WTC11 (cell line): Measurements from ENCODE around the gene WDR7. TPM values are rescaled to one million over a fixed set of nuclear protein-coding genes. Genes with fewer than 3 reads are reported as not detected.

Source experiments
- ATAC-seq: fragments of 200-7000 bp; cut with Tn5 transposase; 2 replicates; pipeline ENCODE4 v1.10.0; 2021; ENCODE audit warnings: mild to moderate bottlenecking, moderate library complexity
- CTCF ChIA-PET: fragments of 300-600 bp; sonication (Branson Sonifier 250); formaldehyde crosslinking; loops from one replicate; lab custom pipeline; 2021; ENCODE audit warnings: antibody characterized with exemption; lab: Charles Lee
- POLR2A ChIA-PET: fragments of 350-600 bp; sonication (Branson Sonifier 250); formaldehyde crosslinking; loops from one replicate; lab custom pipeline; 2021; ENCODE audit warnings: antibody characterized with exemption; lab: Charles Lee
- DNase-seq: peaks from one replicate; pipeline ENCODE4 v3.0.0; 2021; ENCODE audit warnings: low spot score
- H3K27ac Mint-ChIP-seq: 2 replicates; pipeline ENCODE4 v1.8.0; 2021; ENCODE audit warnings: mixed read lengths
- H3K27me3 Mint-ChIP-seq: 2 replicates; pipeline ENCODE4 v1.8.0; 2021; ENCODE audit warnings: low read depth, mild to moderate bottlenecking, moderate library complexity, mixed read lengths
- H3K36me3 Mint-ChIP-seq: 2 replicates; pipeline ENCODE4 v1.8.0; 2021; ENCODE audit warnings: mixed read lengths
- H3K4me1 Mint-ChIP-seq: 2 replicates; pipeline ENCODE4 v1.8.0; 2022; ENCODE audit warnings: mixed read lengths
- H3K4me3 Mint-ChIP-seq: 2 replicates; pipeline ENCODE4 v1.8.0; 2021; ENCODE audit warnings: mild to moderate bottlenecking, moderate library complexity, mixed read lengths
- H3K9me3 Mint-ChIP-seq: 2 replicates; pipeline ENCODE4 v1.8.0; 2021; ENCODE audit warnings: mixed read lengths
- CREB1 ChIP-seq: sonication (generic); formaldehyde crosslinking; IDR thresholded peaks from 2 replicates; pipeline ENCODE4 v1.8.0; 2023; ENCODE audit warnings: mild to moderate bottlenecking, missing genetic modification reagents
- ESRRA ChIP-seq: sonication (generic); formaldehyde crosslinking; IDR thresholded peaks from 2 replicates; pipeline ENCODE4 v1.8.1; 2022; ENCODE audit warnings: mild to moderate bottlenecking, missing genetic modification reagents, borderline replicate concordance
- JAZF1 ChIP-seq: fragments of 250-450 bp; sonication (Bioruptor Pico); IDR thresholded peaks from 2 replicates; pipeline ENCODE4 v1.9.0; 2021; ENCODE audit warnings: moderate library complexity, mild to moderate bottlenecking, inconsistent platforms
- KAT7 ChIP-seq: sonication (generic); formaldehyde crosslinking; IDR thresholded peaks from 2 replicates; pipeline ENCODE4 v1.8.1; 2023; ENCODE audit warnings: missing genetic modification reagents, mild to moderate bottlenecking, borderline replicate concordance
- NR2C2 ChIP-seq: sonication (generic); formaldehyde crosslinking; IDR thresholded peaks from 2 replicates; pipeline ENCODE4 v1.8.0; 2022; ENCODE audit warnings: mild to moderate bottlenecking, missing genetic modification reagents
- SMAD3 ChIP-seq: sonication (generic); formaldehyde crosslinking; IDR thresholded peaks from 2 replicates; pipeline ENCODE4 v1.8.0; 2022; ENCODE audit warnings: missing genetic modification reagents, mild to moderate bottlenecking, borderline replicate concordance
- SMAD4 ChIP-seq: sonication (generic); formaldehyde crosslinking; IDR thresholded peaks from 2 replicates; pipeline ENCODE4 v1.8.0; 2022; ENCODE audit warnings: mild to moderate bottlenecking, missing genetic modification reagents
- TEAD1 ChIP-seq: sonication (generic); formaldehyde crosslinking; IDR thresholded peaks from 2 replicates; pipeline ENCODE4 v1.8.0; 2022; ENCODE audit warnings: mild to moderate bottlenecking, missing genetic modification reagents
- TEAD4 ChIP-seq: sonication (generic); formaldehyde crosslinking; IDR thresholded peaks from 2 replicates; pipeline ENCODE4 v1.8.0; 2022; ENCODE audit warnings: mild to moderate bottlenecking, missing genetic modification reagents
- ZBTB21 ChIP-seq: sonication (generic); formaldehyde crosslinking; IDR thresholded peaks from 2 replicates; pipeline ENCODE4 v1.8.1; 2023; ENCODE audit warnings: mild to moderate bottlenecking, missing genetic modification reagents, borderline replicate concordance
- ZNF219 ChIP-seq: sonication (generic); formaldehyde crosslinking; IDR thresholded peaks from 2 replicates; pipeline ENCODE4 v1.8.0; 2023; ENCODE audit warnings: missing genetic modification reagents, mild to moderate bottlenecking, borderline replicate concordance
- ZNF416 ChIP-seq: fragments of 250-450 bp; sonication (Bioruptor Pico); IDR thresholded peaks from 2 replicates; pipeline ENCODE4 v1.9.0; 2021; ENCODE audit warnings: mild to moderate bottlenecking, inconsistent platforms
- total RNA-seq: library from RNA; stranded (reverse); gene quantifications from 3 replicates; pipeline ENCODE4 v1.2.3, GENCODE V29; 2021
- TF ChIP-seq, protein P1 (sequence below): fragments of 250-450 bp; sonication (Bioruptor Pico); conservative IDR thresholded peaks from 2 replicates; pipeline ENCODE4 v1.9.0; 2021; ENCODE audit warnings: mild to moderate bottlenecking
- TF ChIP-seq, protein P2 (sequence below): sonication (generic); formaldehyde crosslinking; IDR thresholded peaks from 2 replicates; pipeline ENCODE4 v1.8.1; 2023; ENCODE audit warnings: mild to moderate bottlenecking, missing genetic modification reagents
- TF ChIP-seq, protein P3 (sequence below): sonication (generic); formaldehyde crosslinking; IDR thresholded peaks from 2 replicates; pipeline ENCODE4 v1.8.0; 2023; ENCODE audit warnings: mild to moderate bottlenecking, missing genetic modification reagents
- TF ChIP-seq, protein P4 (sequence below): sonication (generic); formaldehyde crosslinking; IDR thresholded peaks from 2 replicates; pipeline ENCODE4 v1.8.1; 2022; ENCODE audit warnings: mild to moderate bottlenecking, missing genetic modification reagents, moderate library complexity, borderline replicate concordance
- TF ChIP-seq, protein P5 (sequence below): sonication (generic); formaldehyde crosslinking; IDR thresholded peaks from 2 replicates; pipeline ENCODE4 v1.8.0; 2022; ENCODE audit warnings: mild to moderate bottlenecking, missing genetic modification reagents
- TF ChIP-seq, protein P6 (sequence below): fragments of 250-450 bp; sonication (Bioruptor Pico); IDR thresholded peaks from 2 replicates; pipeline ENCODE4 v1.9.0; 2021; ENCODE audit warnings: moderate library complexity, mild to moderate bottlenecking, inconsistent platforms, borderline replicate concordance
- TF ChIP-seq, protein P7 (sequence below): fragments of 250-450 bp; sonication (Bioruptor Pico); IDR thresholded peaks from 2 replicates; pipeline ENCODE4 v2.1.2; 2022; ENCODE audit warnings: mild to moderate bottlenecking, moderate library complexity

Gene WDR7
- total RNA-seq, 1 experiment from 2014 or later = 12.2 TPM

DNA sequence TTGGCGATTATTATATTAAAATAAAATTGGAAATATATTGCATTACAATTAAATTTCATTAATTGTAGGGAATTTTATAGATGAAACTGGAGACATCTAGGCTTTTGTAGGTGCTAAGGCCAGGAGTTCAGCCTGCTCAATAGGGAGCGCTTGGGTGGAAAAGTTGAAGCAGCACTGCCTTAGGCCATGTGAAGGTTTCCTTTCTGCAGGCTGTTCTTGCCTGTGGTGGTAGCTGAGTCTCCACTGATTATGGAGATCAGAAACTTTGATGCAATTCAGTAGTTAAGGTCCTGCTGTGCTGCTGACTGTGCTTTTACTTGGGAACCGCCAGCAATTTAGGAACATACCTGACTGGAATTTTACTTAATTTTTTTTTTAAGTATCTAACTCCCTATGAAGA is 315.9 kb downstream of the WDR7 start (continued):
- TF ChIP-seq, protein P1, sequence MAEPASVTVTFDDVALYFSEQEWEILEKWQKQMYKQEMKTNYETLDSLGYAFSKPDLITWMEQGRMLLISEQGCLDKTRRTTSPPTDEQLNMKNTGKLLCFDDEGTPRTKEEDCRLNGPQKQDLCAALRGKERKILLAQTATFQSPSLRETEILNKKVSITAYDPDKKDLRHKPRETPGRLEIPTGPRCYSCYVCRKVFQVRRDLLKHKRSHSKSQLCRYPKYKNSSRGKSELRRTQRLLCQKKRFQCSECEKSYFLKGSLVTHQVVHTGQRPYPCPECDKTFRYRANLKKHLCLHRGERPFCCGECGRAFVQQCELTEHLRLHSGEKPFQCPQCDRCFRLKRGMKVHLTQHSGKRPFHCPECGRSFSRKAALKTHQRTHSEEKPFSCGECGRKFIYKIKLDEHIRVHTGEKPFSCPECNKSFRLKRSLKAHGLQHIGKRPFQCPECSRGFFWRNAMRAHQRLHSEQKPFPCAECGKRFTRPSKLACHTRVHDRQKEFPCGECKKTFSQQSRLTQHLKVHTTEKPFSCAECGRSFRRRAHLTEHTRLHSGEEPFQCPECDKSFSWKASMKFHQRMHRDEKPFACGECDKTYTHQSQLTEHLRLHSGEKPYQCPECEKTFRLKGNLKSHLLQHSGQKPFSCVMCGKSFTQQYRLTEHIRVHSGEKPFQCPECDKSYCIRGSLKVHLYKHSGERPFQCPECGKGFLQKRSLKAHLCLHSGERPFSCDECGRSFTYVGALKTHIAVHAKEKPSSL = no peak

DNA sequence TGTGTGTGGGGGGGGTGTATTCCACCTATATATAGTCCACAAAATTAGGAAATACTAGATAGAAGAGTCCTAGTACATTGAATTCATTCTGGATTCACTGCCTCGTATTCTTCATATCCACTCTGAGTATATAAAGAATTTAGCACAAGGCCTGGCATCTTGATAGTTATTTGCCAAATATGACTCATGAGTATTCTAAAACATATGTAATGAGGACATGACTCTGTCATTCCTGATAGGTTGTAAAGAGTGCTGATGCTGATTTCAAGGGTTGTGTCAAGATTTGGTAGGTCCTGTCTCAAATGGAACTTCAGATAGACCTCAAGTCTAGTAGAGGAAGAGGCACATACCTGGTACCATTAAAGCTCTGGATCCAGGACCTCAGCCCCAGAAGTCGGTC is 322.3 kb downstream of the WDR7 start:
- Mint-ChIP-seq H3K36me3 (no peaks in the 10 kb centered on the region), H3K4me3 (no peak overlapping the region), H3K27ac (no peak overlapping the region), H3K27me3 (no peaks in the 10 kb centered on the region), H3K9me3 (no peaks in the 10 kb centered on the region), H3K4me1 (peaks cover 9% of the 10 kb centered on the region)
- no peak for DNase-seq
- TF ChIP-seq KAT7 (no peak), ZNF219 (CRISPR knock-in tag) (no peak), SMAD4 (CRISPR knock-in tag) (no peak), NR2C2 (CRISPR knock-in tag) (no peak), JAZF1 (CRISPR knock-in tag) (no peak)
- ChIA-PET POLR2A (no interaction called here), CTCF (no interaction called here)
- ATAC-seq = no peak

DNA sequence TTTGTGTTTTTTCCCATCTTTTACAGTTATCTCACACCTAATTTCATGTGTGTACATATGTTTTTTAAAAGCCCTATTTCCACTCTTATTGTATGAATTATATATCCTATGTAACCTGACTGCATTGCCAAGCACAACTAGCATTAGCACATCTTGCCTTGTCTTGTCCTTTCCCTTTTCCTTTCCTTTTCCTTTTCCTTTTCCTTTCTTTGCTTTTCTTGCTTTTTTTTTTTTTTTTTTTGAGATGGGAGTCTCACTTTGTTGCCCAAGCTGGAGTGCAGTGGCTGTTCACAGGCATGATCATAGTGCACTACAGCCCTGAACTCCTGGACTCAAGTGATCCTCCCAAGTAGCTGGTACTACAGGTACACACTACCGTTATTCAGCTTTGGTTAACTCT is 323.0 kb downstream of the WDR7 start:
- ChIA-PET CTCF (interaction anchor here (0.8 kb wide), 1 partner anchor 197 kb away, joined by 3 read pairs; no protein-coding TSS in a partner anchor), POLR2A (no interaction called here)
- Mint-ChIP-seq H3K9me3 (no peaks in the 10 kb centered on the region), H3K27me3 (no peaks in the 10 kb centered on the region), H3K36me3 (no peaks in the 10 kb centered on the region), H3K27ac (no peak overlapping the region), H3K4me3 (no peak overlapping the region), H3K4me1 (peaks cover 9% of the 10 kb centered on the region)
- TF ChIP-seq, protein P2, sequence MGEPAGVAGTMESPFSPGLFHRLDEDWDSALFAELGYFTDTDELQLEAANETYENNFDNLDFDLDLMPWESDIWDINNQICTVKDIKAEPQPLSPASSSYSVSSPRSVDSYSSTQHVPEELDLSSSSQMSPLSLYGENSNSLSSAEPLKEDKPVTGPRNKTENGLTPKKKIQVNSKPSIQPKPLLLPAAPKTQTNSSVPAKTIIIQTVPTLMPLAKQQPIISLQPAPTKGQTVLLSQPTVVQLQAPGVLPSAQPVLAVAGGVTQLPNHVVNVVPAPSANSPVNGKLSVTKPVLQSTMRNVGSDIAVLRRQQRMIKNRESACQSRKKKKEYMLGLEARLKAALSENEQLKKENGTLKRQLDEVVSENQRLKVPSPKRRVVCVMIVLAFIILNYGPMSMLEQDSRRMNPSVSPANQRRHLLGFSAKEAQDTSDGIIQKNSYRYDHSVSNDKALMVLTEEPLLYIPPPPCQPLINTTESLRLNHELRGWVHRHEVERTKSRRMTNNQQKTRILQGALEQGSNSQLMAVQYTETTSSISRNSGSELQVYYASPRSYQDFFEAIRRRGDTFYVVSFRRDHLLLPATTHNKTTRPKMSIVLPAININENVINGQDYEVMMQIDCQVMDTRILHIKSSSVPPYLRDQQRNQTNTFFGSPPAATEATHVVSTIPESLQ = no peak
- no peak for TF ChIP-seq KAT7
- TF ChIP-seq ESRRA (CRISPR knock-in tag) = no peak
- no peak for TF ChIP-seq CREB1 (CRISPR knock-in tag)
- ATAC-seq (no peak), DNase-seq (no peak)

DNA sequence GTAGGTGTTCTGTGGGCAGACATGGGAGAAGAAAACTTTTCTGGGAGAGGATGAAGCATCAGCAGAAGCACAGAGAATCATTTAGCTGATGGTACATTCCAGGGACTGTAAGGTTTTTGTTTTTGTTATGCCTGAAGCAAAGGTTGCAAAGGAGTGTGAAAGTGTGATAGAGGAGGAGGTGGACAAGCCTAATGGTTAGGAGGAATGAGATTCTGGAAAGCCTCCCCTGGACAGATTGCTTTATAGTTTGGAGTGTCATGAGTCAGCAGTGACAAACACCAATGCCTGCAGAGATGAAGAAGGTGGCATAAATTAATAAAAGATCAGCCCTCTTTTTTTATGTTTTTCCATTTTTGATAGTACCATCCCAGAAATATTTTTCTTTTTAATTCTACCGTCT is 324.1 kb downstream of the WDR7 start:
- ChIA-PET POLR2A (no interaction called here), CTCF (no interaction called here)
- H3K27me3 Mint-ChIP-seq = no peaks in the 10 kb centered on the region
- no peak overlapping the region for H3K4me3 Mint-ChIP-seq
- peaks cover under 1% of the 10 kb centered on the region for H3K9me3 Mint-ChIP-seq
- DNase-seq (no peak), ATAC-seq (no peak)
- TF ChIP-seq SMAD3 (no peak), TEAD1 (no peak), ZBTB21 (CRISPR knock-in tag) (no peak), ZNF416 (CRISPR knock-in tag) (no peak), TEAD4 (CRISPR knock-in tag) (no peak), SMAD4 (CRISPR knock-in tag) (no peak)
- TF ChIP-seq, protein P3, sequence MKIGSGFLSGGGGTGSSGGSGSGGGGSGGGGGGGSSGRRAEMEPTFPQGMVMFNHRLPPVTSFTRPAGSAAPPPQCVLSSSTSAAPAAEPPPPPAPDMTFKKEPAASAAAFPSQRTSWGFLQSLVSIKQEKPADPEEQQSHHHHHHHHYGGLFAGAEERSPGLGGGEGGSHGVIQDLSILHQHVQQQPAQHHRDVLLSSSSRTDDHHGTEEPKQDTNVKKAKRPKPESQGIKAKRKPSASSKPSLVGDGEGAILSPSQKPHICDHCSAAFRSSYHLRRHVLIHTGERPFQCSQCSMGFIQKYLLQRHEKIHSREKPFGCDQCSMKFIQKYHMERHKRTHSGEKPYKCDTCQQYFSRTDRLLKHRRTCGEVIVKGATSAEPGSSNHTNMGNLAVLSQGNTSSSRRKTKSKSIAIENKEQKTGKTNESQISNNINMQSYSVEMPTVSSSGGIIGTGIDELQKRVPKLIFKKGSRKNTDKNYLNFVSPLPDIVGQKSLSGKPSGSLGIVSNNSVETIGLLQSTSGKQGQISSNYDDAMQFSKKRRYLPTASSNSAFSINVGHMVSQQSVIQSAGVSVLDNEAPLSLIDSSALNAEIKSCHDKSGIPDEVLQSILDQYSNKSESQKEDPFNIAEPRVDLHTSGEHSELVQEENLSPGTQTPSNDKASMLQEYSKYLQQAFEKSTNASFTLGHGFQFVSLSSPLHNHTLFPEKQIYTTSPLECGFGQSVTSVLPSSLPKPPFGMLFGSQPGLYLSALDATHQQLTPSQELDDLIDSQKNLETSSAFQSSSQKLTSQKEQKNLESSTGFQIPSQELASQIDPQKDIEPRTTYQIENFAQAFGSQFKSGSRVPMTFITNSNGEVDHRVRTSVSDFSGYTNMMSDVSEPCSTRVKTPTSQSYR = no peak
- TF ChIP-seq, protein P4, sequence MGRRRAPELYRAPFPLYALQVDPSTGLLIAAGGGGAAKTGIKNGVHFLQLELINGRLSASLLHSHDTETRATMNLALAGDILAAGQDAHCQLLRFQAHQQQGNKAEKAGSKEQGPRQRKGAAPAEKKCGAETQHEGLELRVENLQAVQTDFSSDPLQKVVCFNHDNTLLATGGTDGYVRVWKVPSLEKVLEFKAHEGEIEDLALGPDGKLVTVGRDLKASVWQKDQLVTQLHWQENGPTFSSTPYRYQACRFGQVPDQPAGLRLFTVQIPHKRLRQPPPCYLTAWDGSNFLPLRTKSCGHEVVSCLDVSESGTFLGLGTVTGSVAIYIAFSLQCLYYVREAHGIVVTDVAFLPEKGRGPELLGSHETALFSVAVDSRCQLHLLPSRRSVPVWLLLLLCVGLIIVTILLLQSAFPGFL = no peak
- TF ChIP-seq, protein P5, sequence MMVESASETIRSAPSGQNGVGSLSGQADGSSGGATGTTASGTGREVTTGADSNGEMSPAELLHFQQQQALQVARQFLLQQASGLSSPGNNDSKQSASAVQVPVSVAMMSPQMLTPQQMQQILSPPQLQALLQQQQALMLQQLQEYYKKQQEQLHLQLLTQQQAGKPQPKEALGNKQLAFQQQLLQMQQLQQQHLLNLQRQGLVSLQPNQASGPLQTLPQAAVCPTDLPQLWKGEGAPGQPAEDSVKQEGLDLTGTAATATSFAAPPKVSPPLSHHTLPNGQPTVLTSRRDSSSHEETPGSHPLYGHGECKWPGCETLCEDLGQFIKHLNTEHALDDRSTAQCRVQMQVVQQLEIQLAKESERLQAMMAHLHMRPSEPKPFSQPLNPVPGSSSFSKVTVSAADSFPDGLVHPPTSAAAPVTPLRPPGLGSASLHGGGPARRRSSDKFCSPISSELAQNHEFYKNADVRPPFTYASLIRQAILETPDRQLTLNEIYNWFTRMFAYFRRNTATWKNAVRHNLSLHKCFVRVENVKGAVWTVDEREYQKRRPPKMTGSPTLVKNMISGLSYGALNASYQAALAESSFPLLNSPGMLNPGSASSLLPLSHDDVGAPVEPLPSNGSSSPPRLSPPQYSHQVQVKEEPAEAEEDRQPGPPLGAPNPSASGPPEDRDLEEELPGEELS (CRISPR knock-in tag) = no peak
- TF ChIP-seq, protein P6, sequence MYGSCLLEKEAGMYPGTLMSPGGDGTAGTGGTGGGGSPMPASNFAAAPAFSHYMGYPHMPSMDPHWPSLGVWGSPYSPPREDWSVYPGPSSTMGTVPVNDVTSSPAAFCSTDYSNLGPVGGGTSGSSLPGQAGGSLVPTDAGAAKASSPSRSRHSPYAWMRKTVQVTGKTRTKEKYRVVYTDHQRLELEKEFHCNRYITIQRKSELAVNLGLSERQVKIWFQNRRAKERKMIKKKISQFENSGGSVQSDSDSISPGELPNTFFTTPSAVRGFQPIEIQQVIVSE (CRISPR knock-in tag) = no peak
- TF ChIP-seq, protein P7, sequence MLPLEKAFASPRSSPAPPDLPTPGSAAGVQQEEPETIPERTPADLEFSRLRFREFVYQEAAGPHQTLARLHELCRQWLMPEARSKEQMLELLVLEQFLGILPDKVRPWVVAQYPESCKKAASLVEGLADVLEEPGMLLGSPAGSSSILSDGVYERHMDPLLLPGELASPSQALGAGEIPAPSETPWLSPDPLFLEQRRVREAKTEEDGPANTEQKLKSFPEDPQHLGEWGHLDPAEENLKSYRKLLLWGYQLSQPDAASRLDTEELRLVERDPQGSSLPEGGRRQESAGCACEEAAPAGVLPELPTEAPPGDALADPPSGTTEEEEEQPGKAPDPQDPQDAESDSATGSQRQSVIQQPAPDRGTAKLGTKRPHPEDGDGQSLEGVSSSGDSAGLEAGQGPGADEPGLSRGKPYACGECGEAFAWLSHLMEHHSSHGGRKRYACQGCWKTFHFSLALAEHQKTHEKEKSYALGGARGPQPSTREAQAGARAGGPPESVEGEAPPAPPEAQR (CRISPR knock-in tag) = no peak
- no peaks in the 10 kb centered on the region for H3K36me3 Mint-ChIP-seq
- peaks cover 9% of the 10 kb centered on the region for H3K4me1 Mint-ChIP-seq
- no peak overlapping the region for H3K27ac Mint-ChIP-seq
